ENCODE data around the gene SEH1L.

Gene SEH1L

GRCh38 chr18:12928206-12928605 is 19.6 kb upstream of the SEH1L start:
- ChIA-PET CTCF (interaction anchor here (1.6 to 1.8 kb wide), 2 partner anchors 184 to 231 kb away, joined by 3 read pairs; no protein-coding TSS in a partner anchor), POLR2A (no interaction called here)
- DNase-seq (ENCODE audit: extremely low spot score) = no peak
- no peak for TF ChIP-seq CTCF (IDR thresholded peaks at IDR 0.05; ENCODE audit: control extremely low read depth, extremely low read depth, low read depth, missing control alignments)

- no peak for TF ChIP-seq CTCF (IDR thresholded peaks at IDR 0.05; ENCODE audit: control extremely low read depth, extremely low read depth, low read depth, missing control alignments)
- ChIA-PET POLR2A (no interaction called here), CTCF (interaction anchor here (1.8 kb wide), 1 partner anchor 231 kb away, joined by 3 read pairs; no protein-coding TSS in a partner anchor)
Measured at GRCh38 chr18:12928641-12929040, 19.2 kb upstream of the SEH1L start.

GRCh38 chr18:12929477-12930083 is 18.2 kb upstream of the SEH1L start:
- DNase-seq (ENCODE audit: extremely low spot score) = no peak
- TF ChIP-seq CTCF (IDR thresholded peaks at IDR 0.05; ENCODE audit: control extremely low read depth, extremely low read depth, low read depth, missing control alignments) = no peak
- CTCF ChIA-PET = interaction anchor here (1.5 to 1.8 kb wide), 2 partner anchors 14 to 230 kb away, joined by 3 read pairs; no protein-coding TSS in a partner anchor
- POLR2A ChIA-PET = no interaction called here

More at GRCh38 chr18:12928641-12929040, 19.2 kb upstream of the SEH1L start:
- no peak for DNase-seq (ENCODE audit: extremely low spot score)

GRCh38 chr18:12930376-12930775 is 17.4 kb upstream of the SEH1L start:
- CTCF ChIA-PET = interaction anchor here (1.0 to 1.5 kb wide), 2 partner anchors 13 to 186 kb away, joined by 3 read pairs; no protein-coding TSS in a partner anchor
- TF ChIP-seq CTCF (IDR thresholded peaks at IDR 0.05; ENCODE audit: control extremely low read depth, extremely low read depth, low read depth, missing control alignments) = no peak
- POLR2A ChIA-PET = no interaction called here
- no peak for DNase-seq (ENCODE audit: extremely low spot score)

GRCh38 chr18:12930908-12931307 is 16.9 kb upstream of the SEH1L start:
- DNase-seq (ENCODE audit: extremely low spot score) = no peak
- CTCF ChIA-PET = interaction anchor here (1.0 to 1.5 kb wide), 2 partner anchors 12 to 187 kb away, joined by 3 read pairs; no protein-coding TSS in a partner anchor
- POLR2A ChIA-PET = no interaction called here
- TF ChIP-seq CTCF (IDR thresholded peaks at IDR 0.05; ENCODE audit: control extremely low read depth, extremely low read depth, low read depth, missing control alignments) = no peak

GRCh38 chr18:12933327-12933726 is 14.5 kb upstream of the SEH1L start:
- no peak for TF ChIP-seq CTCF (IDR thresholded peaks at IDR 0.05; ENCODE audit: control extremely low read depth, extremely low read depth, low read depth, missing control alignments)
- CTCF ChIA-PET = interaction anchor here (0.9 to 4.0 kb wide), 19 partner anchors 10 to 542 kb away, joined by 3 to 100 read pairs (median 8); no protein-coding TSS in a partner anchor
- POLR2A ChIA-PET = no interaction called here
- no peak for DNase-seq (ENCODE audit: extremely low spot score)
